ENCODE results near the gene MGAT5B.

GRCh38 chr17:76881966-76882365 lies 13.8 kb downstream of the MGAT5B start:
- no peak for TF ChIP-seq CTCF (IDR thresholded peaks at IDR 0.05)
- no peak for TF ChIP-seq POLR2A (IDR thresholded peaks at IDR 0.05)

Data from prostate gland (tissue), 2 donors.